GM19043 (cell line): Measurements from ENCODE around the gene ADIPOR2.

Source experiments
- ATAC-seq: cut with Tn5 transposase; IDR thresholded peaks from one replicate; pipeline ENCODE4 v1.9.1; 2021; ENCODE audit warnings: low read depth; ENCODE audit not compliant: unreplicated experiment

ADIPOR2 gene

GRCh38 chr12:1826867-1827705 lies 136.2 kb downstream of the ADIPOR2 start:
- no peak for ATAC-seq

GRCh38 chr12:1827826-1828805 lies 137.2 kb downstream of the ADIPOR2 start:
- no peak for ATAC-seq

- ATAC-seq = no peak
These were observed 138.0 kb downstream of the ADIPOR2 start for GRCh38 chr12:1828856-1829255.

- no peak for ATAC-seq
These were observed 138.5 kb downstream of the ADIPOR2 start for GRCh38 chr12:1829306-1829900.

- no peak for ATAC-seq
These were observed 139.6 kb downstream of the ADIPOR2 start for GRCh38 chr12:1830401-1830845.

GRCh38 chr12:1830981-1831963 lies 140.4 kb downstream of the ADIPOR2 start:
- no peak for ATAC-seq

- no peak for ATAC-seq
These were observed 142.1 kb downstream of the ADIPOR2 start for GRCh38 chr12:1832801-1833595.

- no peak for ATAC-seq
These were observed 142.7 kb downstream of the ADIPOR2 start for GRCh38 chr12:1833596-1834028.

GRCh38 chr12:1834186-1834925 lies 143.5 kb downstream of the ADIPOR2 start:
- no peak for ATAC-seq

- ATAC-seq = no peak
These were observed 144.6 kb downstream of the ADIPOR2 start for GRCh38 chr12:1835211-1836131.

GRCh38 chr12:1836241-1836803 lies 145.5 kb downstream of the ADIPOR2 start:
- no peak for ATAC-seq

- no peak for ATAC-seq
These were observed 146.1 kb downstream of the ADIPOR2 start for GRCh38 chr12:1836854-1837421.

- ATAC-seq = no peak
These were observed 146.8 kb downstream of the ADIPOR2 start for GRCh38 chr12:1837541-1838204.
